OCI-LY3 (cell line): Measurements from ENCODE around the gene COL4A3.

Experiments used
- CTCF ChIP-seq: fragments of 200-600, 300-600 bp; sonication (generic); IDR thresholded peaks from 2 replicates; pipeline ENCODE4 v1.5.1; 2014; ENCODE audit warnings: antibody characterized with exemption, low read length, low read depth
- EZH2phosphoT487 ChIP-seq: fragments of 200-600 bp; shearing (Covaris generic); IDR thresholded peaks from 2 replicates; pipeline ENCODE4 v1.6.1; 2018; ENCODE audit warnings: antibody characterized with exemption, mixed run types, low read depth

- TF ChIP-seq CTCF: no peak
- TF ChIP-seq EZH2phosphoT487: no peak
Observed at GRCh38 chr2:227191367-227191766, 26.9 kb downstream of the COL4A3 start.
